GM21576 (cell line): ENCODE results near the gene MRPL47.

Source experiments
- ATAC-seq: cut with Tn5 transposase; IDR thresholded peaks from one replicate; pipeline ENCODE4 v1.9.1; 2021; ENCODE audit warnings: mild to moderate bottlenecking, moderate library complexity; ENCODE audit not compliant: unreplicated experiment

Gene MRPL47

DNA sequence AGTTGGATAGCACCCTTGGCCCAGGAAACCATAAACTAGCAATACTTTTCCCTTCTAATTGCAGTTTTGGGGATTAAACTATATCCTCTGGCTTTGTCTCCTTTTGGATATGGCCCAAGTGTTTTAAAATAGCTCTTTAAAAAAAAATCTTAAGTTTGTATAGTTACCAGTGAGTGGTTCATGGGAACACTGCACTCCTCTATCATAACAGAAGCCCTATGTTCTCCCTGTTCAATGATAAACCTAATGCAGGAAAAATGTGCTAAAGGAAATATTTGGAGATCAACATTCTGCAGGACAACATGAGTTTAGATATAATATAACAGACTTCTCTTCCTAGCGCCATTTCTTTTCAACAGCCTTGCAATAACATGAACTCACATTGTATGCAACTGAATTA lies 13.1 kb downstream of the MRPL47 start:
- ATAC-seq: no peak

GRCh38 chr3:179590669-179591068 lies 13.8 kb downstream of the MRPL47 start:
- no peak for ATAC-seq

DNA sequence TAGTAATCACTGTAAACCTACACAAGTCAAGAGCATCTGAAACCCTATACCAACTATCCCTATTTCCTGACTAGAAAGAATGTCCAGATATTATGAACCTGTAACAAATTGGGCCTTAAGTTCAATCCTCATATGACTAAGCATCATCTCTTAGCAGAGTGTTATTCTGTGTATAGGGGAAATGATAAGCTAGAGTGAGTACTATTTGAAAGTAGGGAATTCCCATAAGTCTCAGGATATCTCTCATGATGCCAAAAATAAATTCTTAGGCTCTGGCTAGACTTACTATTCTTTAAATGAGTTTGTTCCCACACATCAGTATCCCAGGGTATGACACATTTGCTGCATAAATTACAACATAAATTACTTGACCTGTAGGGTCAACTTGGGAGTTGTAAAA lies 15.3 kb downstream of the MRPL47 start:
- ATAC-seq: no peak

DNA sequence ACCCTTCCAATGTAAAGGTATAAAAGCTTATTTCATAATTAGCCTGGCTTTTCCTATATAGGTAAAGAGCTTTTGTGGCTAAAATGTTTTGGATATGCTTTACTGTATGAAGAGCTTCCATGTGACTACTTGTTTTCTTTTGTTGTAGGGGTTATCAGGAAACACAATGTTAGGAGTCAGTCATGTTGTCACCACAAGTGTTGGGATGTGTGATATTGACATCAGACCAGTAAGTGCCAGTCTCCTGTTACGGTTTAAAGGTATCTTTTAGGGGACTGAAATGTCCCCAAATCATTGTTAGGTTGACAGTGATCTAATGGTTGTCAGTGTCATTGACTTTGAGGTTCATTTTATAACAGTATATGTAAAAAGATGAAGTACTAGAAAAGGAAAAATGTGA lies 23.4 kb downstream of the MRPL47 start:
- ATAC-seq: no peak

GRCh38 chr3:179565496-179565895 lies 38.9 kb downstream of the MRPL47 start:
- no peak for ATAC-seq

- ATAC-seq: peak; percentile 42
These were observed 41.1 kb downstream of the MRPL47 start for GRCh38 chr3:179563271-179563783.

- ATAC-seq: peak; percentile 97
These were observed 41.7 kb downstream of the MRPL47 start, which contains the start of gene ACTL6A for GRCh38 chr3:179562591-179563270. Gene ACTL6A, plus strand, starts transcription at chr3:179562926. Its CDS starts 167 bp downstream, at chr3:179563093.

GRCh38 chr3:179560791-179561190 lies 43.6 kb downstream of the MRPL47 start:
- ATAC-seq: no peak

- ATAC-seq: no peak
These were observed 45.6 kb downstream of the MRPL47 start for GRCh38 chr3:179558742-179559364.

DNA sequence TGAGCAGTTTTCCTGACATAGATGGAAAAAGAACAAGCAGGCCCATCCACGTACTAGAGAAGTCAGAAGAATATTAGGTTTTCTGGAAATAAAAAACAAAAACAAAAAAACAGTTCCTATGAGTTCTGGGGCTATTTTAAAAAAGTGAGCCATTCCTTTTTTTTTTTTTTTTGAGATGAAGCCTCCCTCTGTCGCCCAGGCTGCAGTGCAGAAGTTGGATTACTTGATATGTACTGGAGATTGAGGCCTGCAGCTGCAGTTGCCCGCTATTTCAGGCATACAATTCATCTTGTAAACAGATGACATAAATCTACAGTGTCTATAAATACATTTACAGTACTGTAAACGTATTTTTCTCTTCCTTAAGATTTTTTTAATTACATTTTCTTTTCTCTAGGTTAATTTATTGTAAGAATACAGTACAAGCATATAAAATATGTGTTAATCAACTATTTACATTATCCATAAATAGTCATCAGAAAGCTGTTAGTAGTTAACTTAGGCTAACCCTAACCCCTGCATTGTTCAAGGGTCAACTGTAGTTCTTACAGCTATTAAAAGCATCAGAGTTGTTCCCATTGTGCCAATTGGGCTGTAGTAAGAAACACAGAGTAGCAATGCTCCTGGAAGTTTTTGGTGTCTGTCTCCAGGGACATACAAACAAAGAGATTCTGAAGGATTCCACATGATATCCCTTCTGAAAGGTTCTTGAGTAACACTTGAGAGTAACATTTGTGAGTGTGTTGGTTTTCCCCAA lies 52.9 kb downstream of the MRPL47 start:
- no peak for ATAC-seq

DNA sequence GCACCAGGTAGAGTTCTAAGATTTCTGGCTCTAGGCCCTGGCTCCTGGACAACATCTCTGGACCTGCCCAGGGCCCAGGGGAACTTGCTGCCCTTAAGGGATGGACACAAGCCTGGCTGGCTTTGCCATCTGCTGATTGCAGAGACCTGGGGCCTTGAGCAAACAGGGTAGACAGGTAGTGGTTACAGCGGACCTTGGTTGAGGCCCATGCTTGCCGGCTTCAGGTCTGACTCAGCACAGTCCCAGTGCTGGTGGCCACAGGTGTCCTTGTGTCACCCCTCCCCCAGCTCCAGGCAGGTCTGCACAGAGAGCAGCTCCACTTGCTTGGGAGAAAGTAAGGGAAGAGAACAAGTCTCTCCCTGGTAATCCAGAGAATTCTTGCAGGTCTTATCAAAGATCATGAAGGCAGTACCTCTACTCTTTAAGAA lies 57.6 kb downstream of the MRPL47 start:
- ATAC-seq: no peak

- ATAC-seq: no peak
These were observed 59.3 kb downstream of the MRPL47 start for GRCh38 chr3:179544981-179545645.

GRCh38 chr3:179542375-179542774 lies 62.1 kb downstream of the MRPL47 start:
- no peak for ATAC-seq

GRCh38 chr3:179541596-179541995 lies 62.8 kb downstream of the MRPL47 start:
- no peak for ATAC-seq

- ATAC-seq: no peak
These were observed 63.3 kb downstream of the MRPL47 start for GRCh38 chr3:179541094-179541493.
